Measurements from ENCODE around the gene MST1. TPM values are rescaled to one million over a fixed set of nuclear protein-coding genes. Genes with fewer than 3 reads are reported as not detected.

The MST1 gene
- total and polyA plus RNA-seq, 2 experiments from 2014 or later = 116 to 158 TPM

GRCh38 chr3:49659756-49660155 is 29.5 kb downstream of the MST1 start:
- 84% methylated on average over 4 of the region's 4 CpGs for WGBS (ENCODE audit: low lambda C conversion rate, missing lambda C conversion rate)
- Histone ChIP-seq H3K27me3 (no peaks in the 10 kb centered on the region), H4K20me1 (ENCODE audit: insufficient read depth, poor library complexity, severe bottlenecking) (no peaks in the 10 kb centered on the region), H3K79me2 (no peaks in the 10 kb centered on the region), H3K9me3 (ENCODE audit: low read depth) (no peaks in the 10 kb centered on the region), H2AFZ (no peak overlapping the region), H3K4me2 (no peak overlapping the region), H3K27ac (no peak overlapping the region), H3K4me1 (ENCODE audit: insufficient read depth) (peaks cover 3% of the 10 kb centered on the region), H3K9me2 (replicated peaks; ENCODE audit: insufficient read depth) (no peaks in the 10 kb centered on the region), H3K4me3 (no peak overlapping the region), H3K36me3 (replicated peaks; ENCODE audit: insufficient read depth, low read depth) (no peaks in the 10 kb centered on the region)
- TF ChIP-seq EZH2phosphoT487 (IDR thresholded peaks at IDR 0.05; ENCODE audit: low read depth, severe bottlenecking, unreplicated experiment) (no peak), CTCF (IDR thresholded peaks at IDR 0.05; ENCODE audit: poor library complexity) (no peak)
- DNase-seq (ENCODE audit: low spot score) = no peak

GRCh38 chr3:49658711-49659110 is 30.6 kb downstream of the MST1 start:
- Histone ChIP-seq H3K4me3 (no peak overlapping the region), H3K27me3 (no peaks in the 10 kb centered on the region), H2AFZ (no peak overlapping the region), H3K27ac (no peak overlapping the region), H3K9me3 (ENCODE audit: low read depth) (no peaks in the 10 kb centered on the region), H3K4me1 (ENCODE audit: insufficient read depth) (peaks cover 3% of the 10 kb centered on the region), H3K79me2 (no peaks in the 10 kb centered on the region), H4K20me1 (ENCODE audit: insufficient read depth, poor library complexity, severe bottlenecking) (no peaks in the 10 kb centered on the region), H3K9me2 (replicated peaks; ENCODE audit: insufficient read depth) (no peaks in the 10 kb centered on the region), H3K4me2 (no peak overlapping the region), H3K36me3 (replicated peaks; ENCODE audit: insufficient read depth, low read depth) (no peaks in the 10 kb centered on the region)
- TF ChIP-seq EZH2phosphoT487 (IDR thresholded peaks at IDR 0.05; ENCODE audit: low read depth, severe bottlenecking, unreplicated experiment) (no peak), CTCF (IDR thresholded peaks at IDR 0.05; ENCODE audit: poor library complexity) (no peak), EZH2 (IDR thresholded peaks at IDR 0.05; ENCODE audit: borderline replicate concordance) (no peak)
- WGBS (ENCODE audit: low lambda C conversion rate, missing lambda C conversion rate) = 46% methylated on average over 2 of the region's 2 CpGs
- no peak for DNase-seq (ENCODE audit: low spot score)

GRCh38 chr3:49657208-49657915 is 31.9 kb downstream of the MST1 start:
- H3K4me2 ChIP-seq = no peak overlapping the region
- H3K4me3 ChIP-seq = no peak overlapping the region
- no peaks in the 10 kb centered on the region for H3K9me2 ChIP-seq (replicated peaks; ENCODE audit: insufficient read depth)
- no peaks in the 10 kb centered on the region for H3K27me3 ChIP-seq
- H3K4me1 ChIP-seq (ENCODE audit: insufficient read depth) = peaks cover 3% of the 10 kb centered on the region
- H3K27ac ChIP-seq = no peak overlapping the region
- TF ChIP-seq CTCF (IDR thresholded peaks at IDR 0.05; ENCODE audit: poor library complexity) (no peak), EZH2phosphoT487 (IDR thresholded peaks at IDR 0.05; ENCODE audit: low read depth, severe bottlenecking, unreplicated experiment) (no peak), EZH2 (IDR thresholded peaks at IDR 0.05; ENCODE audit: borderline replicate concordance) (no peak)
- H3K36me3 ChIP-seq (replicated peaks; ENCODE audit: insufficient read depth, low read depth) = no peaks in the 10 kb centered on the region
- DNase-seq (ENCODE audit: low spot score) = no peak
- no peaks in the 10 kb centered on the region for H4K20me1 ChIP-seq (ENCODE audit: insufficient read depth, poor library complexity, severe bottlenecking)
- no peaks in the 10 kb centered on the region for H3K9me3 ChIP-seq (ENCODE audit: low read depth)
- H3K79me2 ChIP-seq = no peaks in the 10 kb centered on the region
- H2AFZ ChIP-seq = no peak overlapping the region
- WGBS (ENCODE audit: low lambda C conversion rate, missing lambda C conversion rate) = 94% methylated on average over 36 of the region's 36 CpGs
